Caco-2 (cell line): Measurements from ENCODE around the gene IL2RA. TPM values are rescaled to one million over a fixed set of nuclear protein-coding genes. Genes with fewer than 3 reads are reported as not detected.

Source experiments
- BruUV-seq: library from RNA; stranded (reverse); fragments of 400-500 nt; replicated peaks from 2 replicates; lab custom pipeline; 2021; lab: Mats Ljungman, UMichigan
- CTCF ChIA-PET: fragments of 300-600 bp; sonication (Branson Sonifier 250); formaldehyde crosslinking; loops from one replicate; lab custom pipeline; 2022; ENCODE audit warnings: antibody characterized with exemption; lab: Charles Lee
- POLR2A ChIA-PET: fragments of 300-600 bp; sonication (Branson Sonifier 250); formaldehyde crosslinking; loops from one replicate; lab custom pipeline; 2022; ENCODE audit warnings: antibody characterized with exemption; lab: Charles Lee
- DNase-seq, 2 experiments: peaks; one replicate each; pipeline versions ENCODE4 v3.0.0 to v3.0.0-alpha.2; 2020 to 2022
- H3K27me3 ChIP-seq: replicated peaks from 2 replicates; pipeline ENCODE4 v1.6.0; 2011; ENCODE audit warnings: low read length; ENCODE audit not compliant: control insufficient read depth, insufficient read depth
- H3K36me3 ChIP-seq: 2 replicates; pipeline ENCODE4 v1.5.1; 2011; ENCODE audit warnings: low read length; ENCODE audit not compliant: control insufficient read depth, insufficient read depth
- H3K4me1 ChIP-seq: fragments of 250-450 bp; sonication (Bioruptor Pico); 2 replicates; pipeline ENCODE4 v1.5.1; 2020; ENCODE audit warnings: mild to moderate bottlenecking
- H3K4me3 ChIP-seq: 2 replicates; pipeline ENCODE4 v1.5.1; 2011; ENCODE audit warnings: low read depth, mild to moderate bottlenecking, control low read depth, low read length
- H3K9me3 ChIP-seq: fragments of 250-450 bp; sonication (Bioruptor Pico); 2 replicates; pipeline ENCODE4 v1.5.1; 2020; ENCODE audit warnings: mild to moderate bottlenecking, moderate library complexity
- H3K27ac Mint-ChIP-seq: one replicate; pipeline ENCODE4 v1.8.0; 2022; ENCODE audit warnings: mixed read lengths; ENCODE audit not compliant: unreplicated experiment
- H3K27me3 Mint-ChIP-seq: one replicate; pipeline ENCODE4 v1.8.0; 2022; ENCODE audit warnings: mixed read lengths; ENCODE audit not compliant: insufficient read depth, unreplicated experiment
- H3K36me3 Mint-ChIP-seq: one replicate; pipeline ENCODE4 v1.8.0; 2022; ENCODE audit warnings: mild to moderate bottlenecking, mixed read lengths; ENCODE audit not compliant: insufficient read depth, unreplicated experiment
- H3K4me1 Mint-ChIP-seq: one replicate; pipeline ENCODE4 v1.8.0; 2022; ENCODE audit warnings: low read depth, mixed read lengths; ENCODE audit not compliant: unreplicated experiment
- H3K4me3 Mint-ChIP-seq: one replicate; pipeline ENCODE4 v1.8.0; 2022; ENCODE audit warnings: mild to moderate bottlenecking, moderate library complexity, mixed read lengths; ENCODE audit not compliant: unreplicated experiment
- H3K9me3 Mint-ChIP-seq: one replicate; pipeline ENCODE4 v1.8.0; 2022; ENCODE audit warnings: mixed read lengths; ENCODE audit not compliant: unreplicated experiment
- intact Hi-C: fragments of 100-400 bp; cut with micrococcal nuclease; formaldehyde crosslinking; loops from one replicate; pipeline ENCODE4 v1.10.0; 2022; ENCODE audit not compliant: unreplicated experiment
- total RNA-seq: library from RNA; stranded (reverse); gene quantifications from 2 replicates; pipeline ENCODE4 v1.2.3, GENCODE V29; 2022
- TF ChIP-seq, protein P1 (sequence below), 2 experiments: fragments of 200-600 bp in 1 of 2; IDR thresholded peaks; 1 replicate in 1 of 2; 2 replicates in 1 of 2; pipeline versions ENCODE4 v1.5.1 to v1.8.0; 2011 to 2022; ENCODE audit warnings: antibody characterized with exemption in 1 of 2, control low read depth in 1 of 2, inconsistent platforms in 1 of 2, low read depth in 1 of 2, low read length in 1 of 2, mild to moderate bottlenecking in 1 of 2, moderate library complexity in 1 of 2; ENCODE audit not compliant: insufficient read depth in 1 of 2, severe bottlenecking in 1 of 2, unreplicated experiment in 1 of 2

IL2RA gene
- total RNA-seq, 1 experiment from 2014 or later, result not detected

- no peaks in the 10 kb centered on the region for H3K36me3 ChIP-seq
- TF ChIP-seq, protein P1, sequence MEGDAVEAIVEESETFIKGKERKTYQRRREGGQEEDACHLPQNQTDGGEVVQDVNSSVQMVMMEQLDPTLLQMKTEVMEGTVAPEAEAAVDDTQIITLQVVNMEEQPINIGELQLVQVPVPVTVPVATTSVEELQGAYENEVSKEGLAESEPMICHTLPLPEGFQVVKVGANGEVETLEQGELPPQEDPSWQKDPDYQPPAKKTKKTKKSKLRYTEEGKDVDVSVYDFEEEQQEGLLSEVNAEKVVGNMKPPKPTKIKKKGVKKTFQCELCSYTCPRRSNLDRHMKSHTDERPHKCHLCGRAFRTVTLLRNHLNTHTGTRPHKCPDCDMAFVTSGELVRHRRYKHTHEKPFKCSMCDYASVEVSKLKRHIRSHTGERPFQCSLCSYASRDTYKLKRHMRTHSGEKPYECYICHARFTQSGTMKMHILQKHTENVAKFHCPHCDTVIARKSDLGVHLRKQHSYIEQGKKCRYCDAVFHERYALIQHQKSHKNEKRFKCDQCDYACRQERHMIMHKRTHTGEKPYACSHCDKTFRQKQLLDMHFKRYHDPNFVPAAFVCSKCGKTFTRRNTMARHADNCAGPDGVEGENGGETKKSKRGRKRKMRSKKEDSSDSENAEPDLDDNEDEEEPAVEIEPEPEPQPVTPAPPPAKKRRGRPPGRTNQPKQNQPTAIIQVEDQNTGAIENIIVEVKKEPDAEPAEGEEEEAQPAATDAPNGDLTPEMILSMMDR (IDR thresholded peaks at IDR 0.05; ENCODE audit: insufficient read depth in 1 of 2, low read depth in 1 of 2, low read length in 1 of 2, severe bottlenecking in 1 of 2, unreplicated experiment in 1 of 2), result no peak
- DNase-seq, result no peak
- H3K27me3 ChIP-seq, result peaks cover 3% of the 10 kb centered on the region
- Mint-ChIP-seq H3K9me3 (no peaks in the 10 kb centered on the region), H3K4me3 (peak overlapping the region; percentile 79), H3K27me3 (peaks cover 25% of the 10 kb centered on the region), H3K27ac (no peak overlapping the region), H3K36me3 (peaks cover 5% of the 10 kb centered on the region), H3K4me1 (no peaks in the 10 kb centered on the region)
- no TSS peak for BruUV-seq
- ChIA-PET POLR2A (no interaction called here), CTCF (no interaction called here)
- no peaks in the 10 kb centered on the region for H3K9me3 ChIP-seq
- H3K4me1 ChIP-seq, result peaks cover 10% of the 10 kb centered on the region; the same call in 1 of the 2 replicates
- no peak overlapping the region for H3K4me3 ChIP-seq
- intact Hi-C loops, result no loop called here
Measured at GRCh38 chr10:5975641-5976473, 86.3 kb downstream of the IL2RA start.

- ChIA-PET CTCF (no interaction called here), POLR2A (no interaction called here)
- no peak for DNase-seq
- no peak overlapping the region for H3K4me3 Mint-ChIP-seq
- Histone ChIP-seq H3K4me3 (no peak overlapping the region), H3K4me1 (peaks cover 13% of the 10 kb centered on the region; the same call in 1 of the 2 replicates), H3K9me3 (no peaks in the 10 kb centered on the region), H3K27me3 (peaks cover under 1% of the 10 kb centered on the region), H3K36me3 (no peaks in the 10 kb centered on the region)
- no TSS peak for BruUV-seq
- no peaks in the 10 kb centered on the region for H3K4me1 Mint-ChIP-seq
- intact Hi-C loops, result no loop called here
- H3K27ac Mint-ChIP-seq, result no peak overlapping the region
- no peaks in the 10 kb centered on the region for H3K9me3 Mint-ChIP-seq
- TF ChIP-seq, protein P1 (IDR thresholded peaks at IDR 0.05; ENCODE audit: insufficient read depth in 1 of 2, low read depth in 1 of 2, low read length in 1 of 2, severe bottlenecking in 1 of 2, unreplicated experiment in 1 of 2), result no peak
- H3K27me3 Mint-ChIP-seq, result peaks cover 15% of the 10 kb centered on the region
- H3K36me3 Mint-ChIP-seq, result peaks cover 2% of the 10 kb centered on the region
Measured at GRCh38 chr10:5973069-5973468, 89.1 kb downstream of the IL2RA start.

DNA sequence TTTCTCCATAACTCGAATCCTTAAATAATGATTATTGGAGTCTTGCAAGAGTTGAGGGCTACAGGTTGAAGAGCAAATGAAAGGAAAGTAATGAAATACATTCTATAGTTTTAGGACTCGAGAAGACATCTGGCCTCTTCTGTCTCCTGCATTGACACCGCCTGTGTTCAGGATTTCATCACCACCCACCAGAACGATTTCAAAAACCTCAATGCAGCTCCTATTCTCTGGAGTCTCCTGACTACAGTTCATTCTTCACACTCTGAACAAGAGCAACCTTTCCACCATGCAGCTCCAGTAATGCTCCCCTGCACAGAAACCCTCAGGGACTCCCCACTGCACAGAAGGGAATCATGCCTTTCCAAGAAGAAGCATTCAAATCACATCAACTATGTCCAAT, 90.3 kb downstream of the IL2RA start:
- Mint-ChIP-seq H3K9me3 (no peaks in the 10 kb centered on the region), H3K36me3 (no peaks in the 10 kb centered on the region), H3K4me3 (no peak overlapping the region), H3K27ac (no peak overlapping the region), H3K27me3 (peaks cover 15% of the 10 kb centered on the region), H3K4me1 (no peaks in the 10 kb centered on the region)
- CTCF ChIA-PET, result no interaction called here
- Histone ChIP-seq H3K27me3 (no peaks in the 10 kb centered on the region), H3K4me3 (no peak overlapping the region), H3K4me1 (peaks cover 11% of the 10 kb centered on the region; the same call in 1 of the 2 replicates), H3K9me3 (no peaks in the 10 kb centered on the region), H3K36me3 (no peaks in the 10 kb centered on the region)
- POLR2A ChIA-PET, result no interaction called here
- intact Hi-C loops, result no loop called here
- TF ChIP-seq, protein P1 (IDR thresholded peaks at IDR 0.05; ENCODE audit: insufficient read depth in 1 of 2, low read depth in 1 of 2, low read length in 1 of 2, severe bottlenecking in 1 of 2, unreplicated experiment in 1 of 2), result no peak
- DNase-seq, result no peak
- no TSS peak for BruUV-seq
